Superior temporal gyrus (tissue), 1 donor: ENCODE measurements around the gene CDC6.

ENCODE experiments used
- DNase-seq: peaks from one replicate; pipeline ENCODE4 v3.0.0-alpha.2; 2016; ENCODE audit errors: extremely low spot score

The CDC6 gene, protein sequence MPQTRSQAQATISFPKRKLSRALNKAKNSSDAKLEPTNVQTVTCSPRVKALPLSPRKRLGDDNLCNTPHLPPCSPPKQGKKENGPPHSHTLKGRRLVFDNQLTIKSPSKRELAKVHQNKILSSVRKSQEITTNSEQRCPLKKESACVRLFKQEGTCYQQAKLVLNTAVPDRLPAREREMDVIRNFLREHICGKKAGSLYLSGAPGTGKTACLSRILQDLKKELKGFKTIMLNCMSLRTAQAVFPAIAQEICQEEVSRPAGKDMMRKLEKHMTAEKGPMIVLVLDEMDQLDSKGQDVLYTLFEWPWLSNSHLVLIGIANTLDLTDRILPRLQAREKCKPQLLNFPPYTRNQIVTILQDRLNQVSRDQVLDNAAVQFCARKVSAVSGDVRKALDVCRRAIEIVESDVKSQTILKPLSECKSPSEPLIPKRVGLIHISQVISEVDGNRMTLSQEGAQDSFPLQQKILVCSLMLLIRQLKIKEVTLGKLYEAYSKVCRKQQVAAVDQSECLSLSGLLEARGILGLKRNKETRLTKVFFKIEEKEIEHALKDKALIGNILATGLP

DNA sequence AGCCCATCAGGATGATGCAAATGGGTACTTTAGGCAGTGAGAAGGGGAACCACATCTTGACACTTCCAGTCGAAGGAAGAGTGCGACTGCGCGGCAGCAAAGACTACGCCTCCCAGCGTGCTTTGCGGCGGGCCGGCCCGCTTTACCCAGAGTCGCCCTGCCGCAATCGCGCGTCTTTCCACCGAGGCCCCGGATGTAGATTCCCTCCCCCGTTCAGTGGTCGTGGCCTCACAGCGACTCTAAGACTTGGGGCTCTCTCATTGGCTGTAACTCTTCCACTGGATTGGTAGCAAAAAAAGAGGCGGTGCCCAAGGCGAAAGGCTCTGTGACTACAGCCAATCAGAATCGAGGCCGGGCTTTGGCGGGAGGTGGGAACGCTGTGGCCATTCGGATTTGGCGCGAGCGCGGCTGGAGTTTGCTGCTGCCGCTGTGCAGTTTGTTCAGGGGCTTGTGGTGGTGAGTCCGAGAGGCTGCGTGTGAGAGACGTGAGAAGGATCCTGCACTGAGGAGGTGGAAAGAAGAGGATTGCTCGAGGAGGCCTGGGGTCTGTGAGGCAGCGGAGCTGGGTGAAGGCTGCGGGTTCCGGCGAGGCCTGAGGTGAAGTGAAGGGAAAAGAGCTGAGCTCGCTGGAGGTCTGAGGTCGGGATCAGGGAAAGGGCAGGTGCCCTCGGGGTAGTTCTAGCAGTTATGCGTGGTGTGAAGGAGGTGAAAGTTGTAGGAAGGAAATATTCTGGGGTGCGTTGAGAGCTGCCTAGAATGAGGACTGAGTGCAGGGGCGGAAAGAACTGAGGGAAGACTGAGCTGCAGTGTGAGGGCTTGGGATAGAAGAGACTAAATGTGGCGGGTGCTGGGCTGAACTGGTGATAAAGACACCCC lies at the start of gene CDC6:
TSS of gene CDC6 (plus strand) at position 386 of the 876 bp plus-strand sequence. CDS start 1,542 bp downstream, outside the sequence.
- DNase-seq, result peak; percentile 100

DNA sequence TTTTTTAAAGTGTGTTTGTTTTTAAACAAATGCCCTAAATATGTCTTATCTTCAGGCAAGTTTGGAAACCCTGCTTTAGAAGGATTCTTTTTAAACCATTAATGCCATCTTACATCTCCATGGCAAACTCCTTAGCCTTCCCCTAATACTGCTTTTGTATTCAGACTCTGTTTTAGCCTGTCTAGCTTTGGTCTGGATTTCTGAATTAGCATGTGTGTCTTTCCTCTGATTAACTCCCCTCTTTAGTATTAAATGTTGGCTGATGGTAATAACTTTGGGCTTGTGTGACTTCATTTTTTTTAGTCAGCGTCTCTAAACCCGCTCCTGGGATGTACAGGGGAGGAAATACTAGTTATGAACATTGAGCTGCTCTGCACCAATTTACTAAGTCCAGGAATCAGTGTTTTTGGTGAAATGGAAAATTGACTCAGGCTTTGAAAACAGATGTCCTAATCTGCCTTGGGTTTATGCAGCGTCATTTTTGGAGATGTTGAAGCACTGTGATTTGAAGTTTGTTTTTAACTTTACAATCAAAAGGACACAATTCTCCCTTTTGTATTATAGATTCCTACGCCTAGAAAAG lies 46.3 kb upstream of the CDC6 start:
- DNase-seq, result no peak

GRCh38 chr17:40242774-40243173 lies 44.9 kb upstream of the CDC6 start:
- no peak for DNase-seq

DNA sequence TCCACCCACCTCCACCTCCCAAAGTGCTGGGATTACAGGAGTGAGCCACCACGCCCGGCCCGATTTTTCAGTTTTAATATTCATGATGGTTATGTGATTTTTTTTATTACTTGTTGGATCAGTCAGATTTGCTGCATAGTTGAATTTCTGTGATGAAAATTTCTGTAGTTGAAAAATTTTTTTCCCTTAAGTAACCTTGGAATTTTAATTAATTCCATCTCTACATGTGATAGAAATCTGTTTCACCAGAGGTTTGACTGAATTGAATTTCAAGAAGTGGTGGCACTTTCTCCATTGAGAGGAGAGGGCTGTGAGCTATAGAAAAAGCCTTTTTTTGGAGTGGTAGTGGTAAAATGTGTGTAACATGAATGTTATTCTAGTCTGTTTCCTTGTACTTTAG lies 43.9 kb upstream of the CDC6 start:
- no peak for DNase-seq

DNA sequence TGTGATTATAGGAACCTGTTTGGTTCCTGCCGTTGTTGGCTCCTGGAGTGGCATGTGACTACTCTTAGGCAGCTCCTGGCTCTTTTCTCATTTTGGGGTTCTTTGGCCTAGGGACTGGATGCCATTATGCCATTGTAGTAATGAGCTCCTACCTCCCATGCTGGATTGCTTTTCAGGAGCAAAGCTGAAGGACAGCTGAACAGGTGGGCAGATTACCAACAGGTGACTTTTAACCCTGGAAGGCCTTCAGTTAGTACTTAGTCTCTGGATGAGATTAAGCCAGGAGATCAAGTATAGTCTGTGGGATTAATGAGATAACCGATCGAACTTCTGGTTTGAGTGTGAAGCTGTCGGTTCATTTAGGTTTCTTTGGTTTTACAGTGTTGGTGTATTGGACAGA lies 43.4 kb upstream of the CDC6 start:
- DNase-seq, result no peak

DNA sequence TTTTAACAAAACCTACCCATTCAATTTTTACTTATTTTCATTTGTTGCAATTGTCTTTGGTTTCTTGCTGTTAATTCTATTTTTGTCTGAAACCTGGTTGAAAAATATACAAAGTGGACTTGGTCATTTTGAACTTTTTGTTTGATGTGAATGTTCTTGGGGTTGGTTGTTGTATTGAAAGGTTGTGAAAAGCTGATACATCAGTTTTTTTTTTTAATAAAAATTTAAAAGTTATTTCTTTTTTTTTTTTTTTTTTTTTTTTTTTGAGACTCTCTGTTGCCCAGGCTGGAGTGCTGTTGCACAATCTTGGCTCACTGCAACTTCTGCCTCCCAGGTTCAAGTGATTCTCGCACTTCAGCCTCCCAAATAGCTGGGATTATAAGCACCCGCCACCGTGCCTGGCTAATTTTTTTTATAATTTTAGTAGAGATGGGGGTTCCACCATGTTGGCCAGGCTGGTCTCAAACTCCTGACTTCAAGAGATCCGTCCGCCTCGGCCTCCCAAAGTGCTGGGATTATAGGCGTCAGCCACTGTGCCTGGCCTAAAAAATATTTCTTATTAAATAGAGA lies 39.7 kb upstream of the CDC6 start:
- no peak for DNase-seq

GRCh38 chr17:40248507-40248906 lies 39.2 kb upstream of the CDC6 start:
- no peak for DNase-seq

GRCh38 chr17:40251576-40251975 lies 36.1 kb upstream of the CDC6 start:
- DNase-seq, result peak; percentile 57

- DNase-seq, result no peak
These were observed 34.1 kb upstream of the CDC6 start for GRCh38 chr17:40253565-40253964.

- no peak for DNase-seq
These were observed 28.2 kb upstream of the CDC6 start for GRCh38 chr17:40259505-40259904.

DNA sequence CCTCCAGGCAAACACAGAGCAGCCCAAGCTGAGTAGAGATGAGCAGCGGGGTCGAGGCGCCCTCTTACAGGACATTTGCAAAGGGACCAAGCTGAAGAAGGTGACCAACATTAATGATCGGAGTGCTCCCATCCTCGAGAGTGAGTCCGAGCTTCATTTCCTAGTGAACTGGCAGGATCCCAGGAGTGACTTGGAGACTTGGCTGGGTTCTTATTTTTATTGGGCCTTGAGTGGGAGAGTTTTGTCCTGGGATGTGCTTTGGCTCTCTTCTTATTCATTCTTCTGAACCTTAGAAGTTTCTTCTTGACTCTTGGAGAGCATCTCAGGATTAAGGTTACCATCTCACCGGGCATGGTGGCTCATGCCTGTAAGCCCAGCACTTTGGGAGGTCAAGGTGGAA lies 27.2 kb upstream of the CDC6 start:
- DNase-seq, result no peak

GRCh38 chr17:40264458-40265185 lies 23.1 kb upstream of the CDC6 start:
- DNase-seq, result no peak

DNA sequence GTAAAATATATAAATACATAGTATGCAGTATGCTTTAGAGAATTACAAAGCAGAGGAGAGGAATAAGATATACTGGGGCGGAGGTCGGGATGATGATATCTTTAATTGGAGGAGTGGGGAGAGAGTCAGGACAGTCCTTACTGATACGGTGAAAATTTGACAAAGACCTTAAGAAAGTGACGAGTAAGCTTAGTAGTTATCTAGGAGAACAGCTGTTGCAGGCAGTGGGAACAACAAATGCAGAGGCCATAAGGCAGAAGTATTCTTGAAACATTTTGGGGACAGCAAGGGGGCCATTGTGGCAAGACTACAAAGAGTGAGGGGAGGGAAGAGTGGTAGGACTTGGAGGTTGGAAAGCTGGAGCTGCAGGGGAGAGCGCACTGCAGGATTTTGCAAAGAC lies 22.3 kb upstream of the CDC6 start:
- no peak for DNase-seq

DNA sequence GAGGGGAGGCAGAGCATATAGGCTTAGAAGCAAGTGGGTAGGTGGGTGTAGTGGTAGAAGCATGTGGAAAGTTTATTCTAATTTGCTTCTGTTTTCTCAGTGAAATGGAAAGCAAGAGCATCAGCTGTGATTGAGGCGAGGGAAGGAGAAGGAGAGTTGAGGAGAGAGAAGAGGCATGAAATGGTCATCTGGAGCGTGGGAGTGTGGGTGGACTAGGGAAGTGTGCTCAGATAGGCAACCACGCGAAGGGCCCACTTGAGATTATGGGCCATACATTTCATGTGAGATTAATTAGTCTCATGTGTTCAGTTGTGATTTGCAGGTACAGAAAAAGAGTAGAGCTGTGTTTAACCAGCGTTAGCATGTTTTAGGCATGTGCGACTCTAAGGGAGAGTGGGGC lies 20.8 kb upstream of the CDC6 start:
- DNase-seq, result no peak

DNA sequence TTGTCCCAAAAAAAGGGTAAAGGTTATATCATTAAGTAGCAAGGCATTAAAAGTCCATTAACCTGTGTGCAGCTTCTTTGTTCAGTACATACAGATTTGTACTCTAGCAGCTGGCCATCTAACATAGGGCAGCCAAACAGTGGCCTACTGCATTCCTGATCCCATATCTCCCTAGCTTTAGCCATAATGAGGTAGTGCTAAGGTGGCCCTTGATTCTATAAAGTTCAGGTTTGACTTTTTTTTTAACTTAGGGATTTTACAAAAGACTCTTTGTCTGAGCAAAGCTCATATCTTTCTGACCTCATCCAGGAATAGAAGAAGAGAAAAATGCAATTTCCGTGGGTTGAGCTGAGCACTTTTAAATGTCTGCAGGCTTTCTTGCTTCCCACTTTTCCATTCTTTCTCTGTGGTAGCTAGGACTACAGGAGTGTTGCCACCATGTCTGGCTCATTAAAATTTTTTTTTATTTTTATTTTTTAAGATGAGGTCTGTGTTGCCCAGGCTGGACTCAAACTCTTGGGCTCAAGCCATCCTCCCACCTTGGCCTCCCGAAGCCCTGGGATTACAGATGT lies 19.5 kb upstream of the CDC6 start:
- DNase-seq, result no peak

DNA sequence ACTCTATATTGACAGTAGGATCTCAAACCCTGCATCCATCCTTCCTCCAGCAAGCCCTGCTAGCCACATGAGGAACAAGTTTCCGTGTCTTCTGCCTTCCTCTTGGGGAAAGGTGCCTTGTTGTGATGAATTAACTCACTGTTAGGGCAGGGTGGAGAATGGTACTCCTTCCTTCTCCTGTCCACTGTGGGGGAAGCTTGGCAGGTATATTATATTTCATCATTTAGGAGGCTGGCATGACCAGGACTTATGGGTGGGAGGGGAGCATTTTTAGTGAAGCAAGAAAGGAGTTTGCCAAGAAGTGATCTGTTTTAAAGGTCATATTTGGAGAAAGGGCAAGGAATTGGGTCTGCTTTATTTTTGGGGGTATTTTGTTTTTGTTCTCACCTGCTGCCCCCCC lies 9.3 kb upstream of the CDC6 start:
- no peak for DNase-seq

GRCh38 chr17:40279402-40279801 lies 8.3 kb upstream of the CDC6 start:
- DNase-seq, result no peak

DNA sequence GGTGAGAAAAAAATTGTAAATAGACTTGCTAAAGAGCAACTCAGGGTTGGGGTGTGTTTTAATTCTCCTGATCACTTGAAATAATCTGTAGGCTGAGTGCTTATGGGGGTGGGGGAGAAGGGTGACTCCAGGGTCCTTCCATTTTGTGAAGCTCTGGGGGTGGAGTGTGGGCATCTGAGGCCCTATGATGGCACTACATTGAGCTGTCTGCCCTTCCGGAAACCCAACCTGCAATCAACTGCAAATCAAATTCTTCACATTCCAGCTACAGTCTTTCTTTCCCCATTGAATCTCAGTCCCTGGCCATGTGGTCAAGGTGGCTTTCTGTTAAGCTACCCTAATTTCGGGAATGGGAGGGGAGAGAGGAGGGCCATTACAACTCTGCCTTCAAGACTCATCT lies 6.0 kb upstream of the CDC6 start:
- DNase-seq, result no peak

GRCh38 chr17:40283662-40284061 lies 4.0 kb upstream of the CDC6 start:
- DNase-seq, result no peak

GRCh38 chr17:40284085-40284713 lies 3.5 kb upstream of the CDC6 start:
- DNase-seq, result no peak
